H1 (cell line): Measurements from ENCODE around the gene CLDN6. TPM values are rescaled to one million over a fixed set of nuclear protein-coding genes. Genes with fewer than 3 reads are reported as not detected.

Experiments
- BCL11A ChIP-seq, 2 experiments: IDR thresholded peaks; one replicate each; pipeline ENCODE4 v1.6.1; 2011; ENCODE audit warnings: low read depth in 2 of 2, low read length in 2 of 2, mild to moderate bottlenecking in 2 of 2
- CHD7 ChIP-seq: fragments of 300-600 bp; sonication (generic); IDR thresholded peaks from 2 replicates; pipeline ENCODE4 v1.7.1; 2012; ENCODE audit warnings: low read length, moderate library complexity, mild to moderate bottlenecking, inconsistent platforms; ENCODE audit not compliant: insufficient replicate concordance
- EGR1 ChIP-seq: IDR thresholded peaks from 2 replicates; pipeline ENCODE4 v1.6.1; 2011; ENCODE audit warnings: low read depth, low read length, borderline replicate concordance
- EZH2 ChIP-seq: fragments of 200-600 bp; sonication (generic); IDR thresholded peaks from 2 replicates; pipeline ENCODE4 v1.7.1; 2012; ENCODE audit warnings: low read depth, mild to moderate bottlenecking, moderate library complexity, low read length, inconsistent platforms; ENCODE audit not compliant: severe bottlenecking
- HDAC2 ChIP-seq, 2 experiments: fragments of 300-600 bp in 1 of 2; sonication (generic) in 1 of 2; IDR thresholded peaks; 2 replicates each; pipeline ENCODE4 v1.6.1; 2011 to 2012; ENCODE audit warnings: low read depth in 2 of 2, low read length in 2 of 2, mild to moderate bottlenecking in 2 of 2, moderate library complexity in 2 of 2, borderline replicate concordance in 1 of 2, inconsistent platforms in 1 of 2
- JUND ChIP-seq: IDR thresholded peaks from 2 replicates; pipeline ENCODE4 v1.6.1; 2011; ENCODE audit warnings: mild to moderate bottlenecking, improper control_type of control experiment, low read length
- KDM5A ChIP-seq: fragments of 200-600 bp; IDR thresholded peaks from 2 replicates; pipeline ENCODE4 v1.7.1; 2012; ENCODE audit warnings: mild to moderate bottlenecking, low read length, inconsistent platforms, mixed read lengths
- RAD21 ChIP-seq, 2 experiments: IDR thresholded peaks in 1 of 2; conservative IDR thresholded peaks in 1 of 2; 2 replicates each; pipeline ENCODE4 v1.6.1; 2011; ENCODE audit warnings: low read depth in 2 of 2, low read length in 2 of 2, improper control_type of control experiment in 1 of 2, inconsistent platforms in 1 of 2, mild to moderate bottlenecking in 1 of 2, moderate library complexity in 1 of 2
- RFX5 ChIP-seq: IDR thresholded peaks from 2 replicates; pipeline ENCODE4 v1.6.1; 2011; ENCODE audit warnings: low read depth, low read length, improper control_type of control experiment, borderline replicate concordance
- TAF7 ChIP-seq: optimal IDR thresholded peaks from 2 replicates; pipeline ENCODE3; 2011; ENCODE audit warnings: low read depth, mild to moderate bottlenecking, inconsistent platforms, low read length, moderate library complexity, borderline replicate concordance
- polyA plus RNA-seq, 7 experiments: library from polyadenylated mRNA; depleted of rRNA in 3 of 7; stranded (reverse) in 5 of 7; unstranded in 2 of 7; fragments of >200 nt in 5 of 7; fragments of 200-250 nt in 2 of 7; gene quantifications; 1 replicate in 5 of 7; 2 replicates in 1 of 7; 4 replicates in 1 of 7; pipeline versions ENCODE4 v1.2.1 to v1.2.3, GENCODE V29; 2011 to 2013; ENCODE audit warnings: missing spikeins in 2 of 7, mixed read lengths in 2 of 7
- total RNA-seq: library from RNA; stranded (reverse); fragmentation: NEBNext Ultra II Directional; extraction: Animal tissue kit (Norgen Biotek cat#: 25700); gene quantifications from 2 replicates; pipeline ENCODE4 v1.2.1, GENCODE V29; 2021

The CLDN6 gene
- total and polyA plus RNA-seq, 2 of the 8 experiments (the other 6 are each of a cell fraction or from before 2014, with no cell fraction given): 747 to 1,115 TPM

GRCh38 chr16:2986623-2987188, 31.3 kb downstream of the CLDN6 start (continued):
- TF ChIP-seq CHD7 (no peak), EGR1 (no peak), JUND (no peak), RFX5 (no peak), TAF7 (no peak), KDM5A (no peak), RAD21 (IDR thresholded peaks at IDR 0.05 in 1 of 2, conservative IDR thresholded peaks at IDR 0.05 in 1 of 2; ENCODE audit: low read depth in 2 of 2, low read length in 2 of 2) (no peak), EZH2 (no peak), HDAC2 (IDR thresholded peaks at IDR 0.05; ENCODE audit: borderline replicate concordance in 1 of 2, low read depth in 2 of 2, low read length in 2 of 2) (no peak), BCL11A (IDR thresholded peaks at IDR 0.05; ENCODE audit: low read depth in 2 of 2, low read length in 2 of 2) (no peak)
